Keratinocyte (primary cell): ENCODE results near the gene AGAP1. TPM values are rescaled to one million over a fixed set of nuclear protein-coding genes. Genes with fewer than 3 reads are reported as not detected.

Source experiments
- DNase-seq: peaks from one replicate; pipeline ENCODE4 v3.0.0-alpha.2; 2011; ENCODE audit warnings: low read depth, missing footprints, low spot score
- FAIRE-seq: peaks from 2 replicates; lab custom pipeline; 2011; peaks lifted over from hg19 to GRCh38; lab: Jason Lieb, UNC
- H2AFZ ChIP-seq: 2 replicates; pipeline ENCODE4 v1.6.0; 2012; ENCODE audit warnings: low read length, control low read depth, inconsistent platforms; ENCODE audit not compliant: control insufficient read depth
- H3K27ac ChIP-seq: 2 replicates; pipeline ENCODE4 v1.5.1; 2011; ENCODE audit warnings: low read length; ENCODE audit not compliant: control insufficient read depth, insufficient read depth
- H3K27me3 ChIP-seq: 3 replicates; pipeline ENCODE4 v1.6.0; 2011; ENCODE audit warnings: low read length; ENCODE audit not compliant: control insufficient read depth, insufficient read depth; ENCODE audit errors: extremely low read depth
- H3K36me3 ChIP-seq, 2 experiments: 2 replicates in 1 of 2; 3 replicates in 1 of 2; pipeline ENCODE4 v1.5.1; 2011; ENCODE audit warnings: low read length in 2 of 2, mild to moderate bottlenecking in 1 of 2; ENCODE audit not compliant: control insufficient read depth in 2 of 2, insufficient read depth in 2 of 2; ENCODE audit errors: extremely low read depth in 1 of 2
- H3K4me1 ChIP-seq: 3 replicates; pipeline ENCODE4 v1.5.1; 2011; ENCODE audit warnings: low read length; ENCODE audit not compliant: control insufficient read depth, insufficient read depth; ENCODE audit errors: extremely low read depth
- H3K4me2 ChIP-seq: 3 replicates; pipeline ENCODE4 v1.6.0; 2011; ENCODE audit warnings: low read depth, low read length; ENCODE audit not compliant: control insufficient read depth, insufficient read depth; ENCODE audit errors: extremely low read depth
- H3K4me3 ChIP-seq, 3 experiments: fragments of 200-600 bp in 1 of 3; sonication (generic) in 1 of 3; 2 replicates in 2 of 3; 3 replicates in 1 of 3; pipeline ENCODE4 v1.5.1; 2011 to 2016; ENCODE audit warnings: low read length in 3 of 3, mild to moderate bottlenecking in 3 of 3, control low read depth in 2 of 3, inconsistent platforms in 1 of 3, low read depth in 1 of 3, mixed read lengths in 1 of 3, mixed run types in 1 of 3, moderate library complexity in 1 of 3; ENCODE audit not compliant: control insufficient read depth in 2 of 3, insufficient read depth in 2 of 3; ENCODE audit errors: extremely low read depth in 1 of 3
- H3K79me2 ChIP-seq: 2 replicates; pipeline ENCODE4 v1.6.0; 2012; ENCODE audit warnings: low read length; ENCODE audit not compliant: control insufficient read depth, insufficient read depth
- H3K9ac ChIP-seq: 3 replicates; pipeline ENCODE4 v1.6.0; 2011; ENCODE audit warnings: low read length; ENCODE audit not compliant: control insufficient read depth, insufficient read depth; ENCODE audit errors: extremely low read depth
- H3K9me1 ChIP-seq: 3 replicates; pipeline ENCODE4 v1.6.0; 2011; ENCODE audit warnings: low read length; ENCODE audit not compliant: control insufficient read depth, insufficient read depth; ENCODE audit errors: extremely low read depth
- H3K9me3 ChIP-seq: 2 replicates; pipeline ENCODE4 v1.5.1; 2012; ENCODE audit warnings: low read depth, low read length; ENCODE audit not compliant: control insufficient read depth
- H4K20me1 ChIP-seq: 3 replicates; pipeline ENCODE4 v1.6.0; 2011; ENCODE audit warnings: low read length; ENCODE audit not compliant: control insufficient read depth, insufficient read depth; ENCODE audit errors: extremely low read depth
- EZH2 ChIP-seq: IDR thresholded peaks from one replicate; pipeline ENCODE4 v1.6.1; 2012; ENCODE audit warnings: inconsistent platforms, mild to moderate bottlenecking, low read length, moderate library complexity
- dilution Hi-C: fragments of 300-500 bp; cut with MboI; formaldehyde crosslinking; loops from one replicate; pipeline ENCODE4 v1.7.0; 2020; ENCODE audit warnings: low sequenced_read_pairs; ENCODE audit not compliant: extremely low pct_ligation_motif_present
- polyA plus RNA-seq, 5 experiments: library from polyadenylated mRNA; depleted of rRNA in 3 of 5; stranded (reverse) in 3 of 5; stranded (forward) in 1 of 5; unstranded in 1 of 5; fragments of >200 nt; gene quantifications; 1 replicate in 1 of 5; 2 replicates in 3 of 5; 3 replicates in 1 of 5; pipeline versions ENCODE4 v1.2.1 to v1.2.3, GENCODE V29; 2011 to 2012; ENCODE audit warnings: missing spikeins in 2 of 5, low read depth in 1 of 5, low replicate concordance in 1 of 5
- TF ChIP-seq, protein P1 (sequence below), 3 experiments: IDR thresholded peaks in 1 of 3; conservative IDR thresholded peaks in 1 of 3; optimal IDR thresholded peaks in 1 of 3; 2 replicates in 2 of 3; 3 replicates in 1 of 3; pipeline versions ENCODE3 to v1.5.1; 2011; ENCODE audit warnings: low read length in 3 of 3, mild to moderate bottlenecking in 3 of 3, moderate library complexity in 2 of 3, control low read depth in 1 of 3, inconsistent platforms in 1 of 3; ENCODE audit not compliant: insufficient read depth in 2 of 3; ENCODE audit errors: extremely low read depth in 1 of 3

Gene AGAP1
- polyA plus RNA-seq, 1 donor (not counting 4 experiments of a cell fraction or from before 2014, with no cell fraction given), result 12.6 TPM

DNA sequence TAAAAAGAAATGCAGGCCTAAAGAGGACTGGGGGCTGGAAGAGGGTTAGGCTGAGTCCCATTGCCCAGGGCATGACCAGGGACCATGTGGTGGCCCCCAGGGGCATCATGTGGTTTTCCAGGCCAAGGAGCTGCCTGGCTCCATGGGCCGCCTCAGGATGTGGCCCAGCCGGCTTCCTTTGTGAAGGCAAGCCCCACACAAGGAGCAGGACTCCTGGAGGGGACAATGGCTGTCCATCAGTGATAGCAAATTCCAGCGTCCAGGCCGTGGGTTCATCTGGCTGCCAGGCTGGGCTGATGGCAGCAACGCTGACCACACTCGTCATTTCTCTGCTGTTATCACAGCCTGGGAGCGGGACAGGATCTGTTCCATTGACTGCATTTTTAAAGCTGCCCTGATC is 591.8 kb downstream of the AGAP1 start:
- FAIRE-seq, result no peak
- dilution Hi-C loops, result no loop called here
- Histone ChIP-seq H3K4me1 (peaks cover 9% of the 10 kb centered on the region), H3K4me3 (no peak overlapping the region), H3K36me3 (no peaks in the 10 kb centered on the region), H3K4me2 (no peak overlapping the region), H3K27me3 (no peaks in the 10 kb centered on the region), H4K20me1 (no peaks in the 10 kb centered on the region), H3K9ac (no peak overlapping the region), H2AFZ (no peak overlapping the region), H3K9me3 (no peaks in the 10 kb centered on the region), H3K79me2 (no peaks in the 10 kb centered on the region), H3K27ac (no peak overlapping the region), H3K9me1 (no peaks in the 10 kb centered on the region)
- no peak for DNase-seq
- TF ChIP-seq, protein P1, sequence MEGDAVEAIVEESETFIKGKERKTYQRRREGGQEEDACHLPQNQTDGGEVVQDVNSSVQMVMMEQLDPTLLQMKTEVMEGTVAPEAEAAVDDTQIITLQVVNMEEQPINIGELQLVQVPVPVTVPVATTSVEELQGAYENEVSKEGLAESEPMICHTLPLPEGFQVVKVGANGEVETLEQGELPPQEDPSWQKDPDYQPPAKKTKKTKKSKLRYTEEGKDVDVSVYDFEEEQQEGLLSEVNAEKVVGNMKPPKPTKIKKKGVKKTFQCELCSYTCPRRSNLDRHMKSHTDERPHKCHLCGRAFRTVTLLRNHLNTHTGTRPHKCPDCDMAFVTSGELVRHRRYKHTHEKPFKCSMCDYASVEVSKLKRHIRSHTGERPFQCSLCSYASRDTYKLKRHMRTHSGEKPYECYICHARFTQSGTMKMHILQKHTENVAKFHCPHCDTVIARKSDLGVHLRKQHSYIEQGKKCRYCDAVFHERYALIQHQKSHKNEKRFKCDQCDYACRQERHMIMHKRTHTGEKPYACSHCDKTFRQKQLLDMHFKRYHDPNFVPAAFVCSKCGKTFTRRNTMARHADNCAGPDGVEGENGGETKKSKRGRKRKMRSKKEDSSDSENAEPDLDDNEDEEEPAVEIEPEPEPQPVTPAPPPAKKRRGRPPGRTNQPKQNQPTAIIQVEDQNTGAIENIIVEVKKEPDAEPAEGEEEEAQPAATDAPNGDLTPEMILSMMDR (optimal IDR thresholded peaks at IDR 0.05 in 1 of 3, IDR thresholded peaks at IDR 0.05 in 1 of 3, conservative IDR thresholded peaks at IDR 0.05 in 1 of 3; ENCODE audit: extremely low read depth in 1 of 3, insufficient read depth in 2 of 3, low read length in 3 of 3), result no peak
- TF ChIP-seq EZH2, result no peak

DNA sequence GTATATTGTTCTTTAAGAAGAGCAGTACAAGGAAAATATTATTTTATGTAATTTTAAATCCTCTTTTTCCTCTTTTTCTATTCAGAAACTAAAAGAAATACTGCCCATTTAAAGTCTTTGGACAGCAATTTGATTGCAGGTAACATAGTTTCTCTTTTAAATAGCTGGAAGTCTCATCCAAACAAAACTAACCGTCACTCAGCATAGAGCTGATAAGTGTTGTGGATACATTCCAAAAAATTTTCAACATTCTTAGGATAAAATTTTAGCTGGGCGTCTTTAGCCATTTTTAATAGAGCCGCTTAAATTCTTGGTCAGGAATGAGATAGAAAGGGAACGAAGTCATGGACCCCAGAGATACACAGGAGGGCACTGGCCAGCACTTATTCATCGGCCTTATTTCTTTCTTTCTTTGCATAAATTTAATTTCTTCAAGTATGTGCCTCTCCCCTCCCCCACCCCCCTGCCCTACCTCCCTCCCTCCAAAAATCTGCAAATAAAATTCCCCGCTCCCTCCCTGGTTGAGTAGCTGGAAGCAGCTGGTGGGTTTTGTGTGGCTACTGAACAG is 592.6 kb downstream of the AGAP1 start:
- H3K4me2 ChIP-seq, result no peak overlapping the region
- no peak overlapping the region for H2AFZ ChIP-seq
- dilution Hi-C loops, result no loop called here
- no peaks in the 10 kb centered on the region for H3K79me2 ChIP-seq
- H3K9me1 ChIP-seq, result no peaks in the 10 kb centered on the region
- TF ChIP-seq, protein P1 (optimal IDR thresholded peaks at IDR 0.05 in 1 of 3, IDR thresholded peaks at IDR 0.05 in 1 of 3, conservative IDR thresholded peaks at IDR 0.05 in 1 of 3; ENCODE audit: extremely low read depth in 1 of 3, insufficient read depth in 2 of 3, low read length in 3 of 3), result no peak
- no peak for TF ChIP-seq EZH2
- H3K4me3 ChIP-seq, result no peak overlapping the region
- peaks cover 6% of the 10 kb centered on the region for H3K4me1 ChIP-seq
- no peak overlapping the region for H3K27ac ChIP-seq
- H3K27me3 ChIP-seq, result no peaks in the 10 kb centered on the region
- no peak overlapping the region for H3K9ac ChIP-seq
- H3K9me3 ChIP-seq, result no peaks in the 10 kb centered on the region
- no peaks in the 10 kb centered on the region for H3K36me3 ChIP-seq
- FAIRE-seq, result no peak
- no peak for DNase-seq
- no peaks in the 10 kb centered on the region for H4K20me1 ChIP-seq
